Fibroblast of lung (primary cell): ENCODE results near the gene LRP1.

Source experiments
- EZH2 ChIP-seq: IDR thresholded peaks from 2 replicates; pipeline ENCODE4 v1.5.1; 2012; ENCODE audit warnings: low read length, control low read depth, mild to moderate bottlenecking; ENCODE audit errors: missing control alignments
- TF ChIP-seq, protein P1 (sequence below), 2 donors: IDR thresholded peaks in 1 of 2; conservative IDR thresholded peaks in 1 of 2; 1 replicate in 1 of 2; 2 replicates in 1 of 2; pipeline ENCODE4 v1.5.1; 2011 to 2012; ENCODE audit warnings: low read length in 2 of 2, control low read depth in 1 of 2, inconsistent platforms in 1 of 2, low read depth in 1 of 2, mild to moderate bottlenecking in 1 of 2

DNA sequence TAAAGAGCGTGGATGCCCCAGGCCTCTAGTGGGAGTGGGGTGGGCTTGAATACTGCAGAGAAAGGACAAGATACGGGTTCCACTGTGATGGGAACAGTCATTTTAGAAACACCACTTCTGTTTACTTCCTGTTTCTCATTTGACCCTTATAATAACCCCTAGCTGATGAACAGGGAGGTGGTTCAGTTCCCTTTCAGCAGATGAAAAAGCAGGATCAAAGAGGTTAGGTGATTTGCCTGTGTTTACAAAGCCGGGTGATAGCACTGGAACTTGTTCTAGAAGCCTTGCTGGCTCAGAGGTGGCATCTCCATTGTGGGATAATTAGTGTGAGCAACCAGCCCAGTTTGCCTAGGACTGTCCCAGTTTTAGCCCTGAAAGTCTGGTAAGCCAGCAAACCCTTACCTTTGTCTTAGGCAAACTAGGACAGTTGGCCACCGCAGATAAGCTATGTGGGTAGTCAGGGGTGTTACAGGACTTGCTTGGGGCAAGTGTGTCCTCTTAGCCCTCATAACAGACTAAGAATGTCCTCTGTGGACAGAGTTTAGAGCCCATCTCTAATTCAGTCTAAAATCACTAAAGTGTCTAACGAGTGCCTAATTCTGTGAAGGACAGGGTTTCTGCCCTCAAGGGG, 26.6 kb downstream of the LRP1 start:
- TF ChIP-seq, protein P1, sequence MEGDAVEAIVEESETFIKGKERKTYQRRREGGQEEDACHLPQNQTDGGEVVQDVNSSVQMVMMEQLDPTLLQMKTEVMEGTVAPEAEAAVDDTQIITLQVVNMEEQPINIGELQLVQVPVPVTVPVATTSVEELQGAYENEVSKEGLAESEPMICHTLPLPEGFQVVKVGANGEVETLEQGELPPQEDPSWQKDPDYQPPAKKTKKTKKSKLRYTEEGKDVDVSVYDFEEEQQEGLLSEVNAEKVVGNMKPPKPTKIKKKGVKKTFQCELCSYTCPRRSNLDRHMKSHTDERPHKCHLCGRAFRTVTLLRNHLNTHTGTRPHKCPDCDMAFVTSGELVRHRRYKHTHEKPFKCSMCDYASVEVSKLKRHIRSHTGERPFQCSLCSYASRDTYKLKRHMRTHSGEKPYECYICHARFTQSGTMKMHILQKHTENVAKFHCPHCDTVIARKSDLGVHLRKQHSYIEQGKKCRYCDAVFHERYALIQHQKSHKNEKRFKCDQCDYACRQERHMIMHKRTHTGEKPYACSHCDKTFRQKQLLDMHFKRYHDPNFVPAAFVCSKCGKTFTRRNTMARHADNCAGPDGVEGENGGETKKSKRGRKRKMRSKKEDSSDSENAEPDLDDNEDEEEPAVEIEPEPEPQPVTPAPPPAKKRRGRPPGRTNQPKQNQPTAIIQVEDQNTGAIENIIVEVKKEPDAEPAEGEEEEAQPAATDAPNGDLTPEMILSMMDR (conservative IDR thresholded peaks at IDR 0.05 in 1 of 2, IDR thresholded peaks at IDR 0.05 in 1 of 2; ENCODE audit: low read depth in 1 of 2, low read length in 2 of 2) = no peak
- no peak for TF ChIP-seq EZH2
